A549 treated with AZD9567 at 1 μM for 4 hours (cell line): Measurements from ENCODE around the gene DUSP10. TPM values are rescaled to one million over a fixed set of nuclear protein-coding genes. Genes with fewer than 3 reads are reported as not detected.

ENCODE experiments used
- total RNA-seq: library from RNA; stranded (reverse); fragments of 200-300 nt; extraction: Qiagen RNA extraction; gene quantifications from 5 replicates; pipeline ENCODE4 v1.2.3, GENCODE V29; 2022; ENCODE audit not compliant: insufficient read depth

The DUSP10 gene
- 1.2 to 2.8 TPM (median 1.6 TPM) in 5 replicates for total RNA-seq

GRCh38 chr1:221741703-221742554 lies at the start of gene DUSP10:
Gene DUSP10 (minus strand): TSS chr1:221742089. CDS start chr1:221739744, 2,345 bp downstream.

